Measurements from ENCODE around the gene PJA2.

Gene PJA2

DNA sequence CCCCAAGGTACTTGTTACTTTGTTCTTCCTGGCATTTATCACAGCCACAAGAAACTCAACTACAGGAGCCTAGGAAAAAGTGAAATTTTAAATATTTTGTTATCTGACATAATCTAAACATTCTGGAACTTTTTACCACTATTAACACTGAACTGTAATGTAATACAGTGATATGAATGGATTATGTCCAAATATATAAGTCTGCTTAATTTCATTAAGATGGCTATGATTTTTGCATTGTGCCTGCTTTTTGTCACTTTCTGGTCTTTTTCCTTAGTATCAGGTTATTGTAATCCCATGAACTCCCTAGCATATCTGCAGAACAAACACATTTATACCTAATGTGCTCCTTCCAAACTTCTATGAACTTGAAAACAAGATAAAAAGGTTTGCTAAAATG is 35.8 kb downstream of the PJA2 start:
- no peak overlapping the region for H2AFZ ChIP-seq (ENCODE audit: low read depth, low read length, severe bottlenecking)

DNA sequence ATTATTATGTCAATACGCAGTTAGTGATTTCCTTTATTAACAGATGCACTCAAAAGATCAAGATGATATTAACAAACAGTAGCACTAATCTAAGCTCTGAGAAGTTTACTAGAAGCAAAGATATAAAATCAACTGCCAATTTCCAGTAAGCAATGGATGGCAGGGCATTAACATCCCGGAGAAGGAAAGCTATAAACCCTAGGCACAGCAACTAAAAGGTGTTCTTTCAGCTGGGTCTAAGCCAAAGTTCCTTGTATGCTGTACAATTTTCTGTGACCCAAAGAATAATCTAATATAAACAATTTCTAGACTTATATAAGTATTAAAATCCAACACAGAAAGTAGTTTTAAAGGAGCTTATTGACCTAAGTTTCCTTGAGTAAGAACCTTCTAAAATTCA is 39.4 kb downstream of the PJA2 start:
- H3K9me2 ChIP-seq (replicated peaks; ENCODE audit: insufficient read depth, low read length), result no peaks in the 10 kb centered on the region
- peaks cover 29% of the 10 kb centered on the region for H3K36me3 ChIP-seq (ENCODE audit: low read length)
- no peaks in the 10 kb centered on the region for H3K9me3 ChIP-seq (ENCODE audit: insufficient read depth, low read length)
- no peaks in the 10 kb centered on the region for H4K20me1 ChIP-seq (ENCODE audit: low read depth, low read length)
- H3K27me3 ChIP-seq (ENCODE audit: low read length), result no peaks in the 10 kb centered on the region
- H3K27ac ChIP-seq (ENCODE audit: low read depth, low read length), result no peak overlapping the region
- TF ChIP-seq EZH2phosphoT487 (conservative IDR thresholded peaks at IDR 0.05; ENCODE audit: low read length), result no peak
- TF ChIP-seq, protein P1, sequence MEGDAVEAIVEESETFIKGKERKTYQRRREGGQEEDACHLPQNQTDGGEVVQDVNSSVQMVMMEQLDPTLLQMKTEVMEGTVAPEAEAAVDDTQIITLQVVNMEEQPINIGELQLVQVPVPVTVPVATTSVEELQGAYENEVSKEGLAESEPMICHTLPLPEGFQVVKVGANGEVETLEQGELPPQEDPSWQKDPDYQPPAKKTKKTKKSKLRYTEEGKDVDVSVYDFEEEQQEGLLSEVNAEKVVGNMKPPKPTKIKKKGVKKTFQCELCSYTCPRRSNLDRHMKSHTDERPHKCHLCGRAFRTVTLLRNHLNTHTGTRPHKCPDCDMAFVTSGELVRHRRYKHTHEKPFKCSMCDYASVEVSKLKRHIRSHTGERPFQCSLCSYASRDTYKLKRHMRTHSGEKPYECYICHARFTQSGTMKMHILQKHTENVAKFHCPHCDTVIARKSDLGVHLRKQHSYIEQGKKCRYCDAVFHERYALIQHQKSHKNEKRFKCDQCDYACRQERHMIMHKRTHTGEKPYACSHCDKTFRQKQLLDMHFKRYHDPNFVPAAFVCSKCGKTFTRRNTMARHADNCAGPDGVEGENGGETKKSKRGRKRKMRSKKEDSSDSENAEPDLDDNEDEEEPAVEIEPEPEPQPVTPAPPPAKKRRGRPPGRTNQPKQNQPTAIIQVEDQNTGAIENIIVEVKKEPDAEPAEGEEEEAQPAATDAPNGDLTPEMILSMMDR (IDR thresholded peaks at IDR 0.05; ENCODE audit: insufficient read depth, low read length, poor library complexity, severe bottlenecking), result no peak
- H3K4me3 ChIP-seq (ENCODE audit: insufficient read depth, low read length, poor library complexity, severe bottlenecking), result no peak overlapping the region
- H3K9ac ChIP-seq (ENCODE audit: low read length), result no peak overlapping the region
- H3K79me2 ChIP-seq (ENCODE audit: insufficient read depth, low read length), result peaks cover 6% of the 10 kb centered on the region; the same call in 1 of the 2 replicates
- H3K4me2 ChIP-seq (ENCODE audit: low read depth, low read length, poor library complexity, severe bottlenecking), result no peak overlapping the region
- H2AFZ ChIP-seq (ENCODE audit: low read depth, low read length, severe bottlenecking), result no peak overlapping the region
- H3F3A ChIP-seq (ENCODE audit: insufficient read depth), result 0 out of 2 replicates have a peak, but pooled peaks cover 3% of the 10 kb centered on the region

More for the DNA sequence above, 35.8 kb downstream of the PJA2 start:
- peaks cover 11% of the 10 kb centered on the region; the same call in 1 of the 2 replicates for H3K79me2 ChIP-seq (ENCODE audit: insufficient read depth, low read length)
- no peak for TF ChIP-seq EZH2phosphoT487 (conservative IDR thresholded peaks at IDR 0.05; ENCODE audit: low read length)
- TF ChIP-seq, protein P1 (IDR thresholded peaks at IDR 0.05; ENCODE audit: insufficient read depth, low read length, poor library complexity, severe bottlenecking), result no peak
- H3K4me3 ChIP-seq (ENCODE audit: insufficient read depth, low read length, poor library complexity, severe bottlenecking), result no peak overlapping the region
- H3K27me3 ChIP-seq (ENCODE audit: low read length), result no peaks in the 10 kb centered on the region
- no peaks in the 10 kb centered on the region for H4K20me1 ChIP-seq (ENCODE audit: low read depth, low read length)
- H3K9ac ChIP-seq (ENCODE audit: low read length), result no peak overlapping the region
- no peak overlapping the region for H3K4me2 ChIP-seq (ENCODE audit: low read depth, low read length, poor library complexity, severe bottlenecking)
- no peaks in the 10 kb centered on the region for H3K9me3 ChIP-seq (ENCODE audit: insufficient read depth, low read length)
- peaks cover 31% of the 10 kb centered on the region for H3K36me3 ChIP-seq (ENCODE audit: low read length)
- no peak overlapping the region for H3K27ac ChIP-seq (ENCODE audit: low read depth, low read length)
- H3F3A ChIP-seq (ENCODE audit: insufficient read depth), result no peaks in the 10 kb centered on the region
- H3K9me2 ChIP-seq (replicated peaks; ENCODE audit: insufficient read depth, low read length), result no peaks in the 10 kb centered on the region

DNA sequence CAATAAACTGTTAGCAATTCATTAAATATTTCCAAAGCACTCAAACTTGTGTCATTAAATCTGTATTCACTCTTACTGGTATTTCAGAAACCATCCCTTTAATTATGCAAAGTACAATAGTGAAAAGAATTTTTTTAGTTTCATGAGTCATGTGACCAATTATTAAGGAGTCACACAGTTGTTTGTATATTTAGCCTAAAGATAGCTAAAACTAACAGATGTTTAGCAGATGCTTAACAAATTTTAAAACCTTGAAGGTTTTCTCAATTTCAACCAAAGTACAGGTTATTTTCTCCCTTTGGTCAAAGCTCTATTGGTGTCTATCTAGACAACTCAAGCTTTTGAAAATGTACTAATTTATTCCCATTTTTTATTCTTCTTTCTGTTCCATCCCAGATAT is 44.1 kb downstream of the PJA2 start:
- peaks cover 42% of the 10 kb centered on the region for H3K36me3 ChIP-seq (ENCODE audit: low read length)

More for the DNA sequence above, 44.1 kb downstream of the PJA2 start:
- TF ChIP-seq EZH2phosphoT487 (conservative IDR thresholded peaks at IDR 0.05; ENCODE audit: low read length), result no peak
- TF ChIP-seq, protein P1 (IDR thresholded peaks at IDR 0.05; ENCODE audit: insufficient read depth, low read length, poor library complexity, severe bottlenecking), result no peak
- H3K9ac ChIP-seq (ENCODE audit: low read length), result no peak overlapping the region
- H4K20me1 ChIP-seq (ENCODE audit: low read depth, low read length), result no peaks in the 10 kb centered on the region
- H3F3A ChIP-seq (ENCODE audit: insufficient read depth), result 0 out of 2 replicates have a peak, but pooled peaks cover 3% of the 10 kb centered on the region
- no peak overlapping the region for H2AFZ ChIP-seq (ENCODE audit: low read depth, low read length, severe bottlenecking)
- H3K4me3 ChIP-seq (ENCODE audit: insufficient read depth, low read length, poor library complexity, severe bottlenecking), result no peak overlapping the region
- no peaks in the 10 kb centered on the region for H3K9me3 ChIP-seq (ENCODE audit: insufficient read depth, low read length)
- H3K27me3 ChIP-seq (ENCODE audit: low read length), result no peaks in the 10 kb centered on the region
- no peaks in the 10 kb centered on the region for H3K9me2 ChIP-seq (replicated peaks; ENCODE audit: insufficient read depth, low read length)
- no peak overlapping the region for H3K4me2 ChIP-seq (ENCODE audit: low read depth, low read length, poor library complexity, severe bottlenecking)
- H3K79me2 ChIP-seq (ENCODE audit: insufficient read depth, low read length), result no peaks in the 10 kb centered on the region
- H3K27ac ChIP-seq (ENCODE audit: low read depth, low read length), result no peak overlapping the region

Measured in SU-DHL-6 (cell line).